ENCODE measurements around the gene SUZ12.
"Not testable (repeated sequence)": the region's sequence is repeated elsewhere in the genome, so short reads cannot be mapped to it uniquely, and the experiment has no call there.

The SUZ12 gene

GRCh38 chr17:31908386-31908785 lies 28.4 kb upstream of the SUZ12 start:
- Histone ChIP-seq H3K4me1 (ENCODE audit: control insufficient read depth, insufficient read depth, low read length) (peaks cover 9% of the 10 kb centered on the region), H3K9me3 (ENCODE audit: control insufficient read depth, insufficient read depth, low read depth, low read length) (no peaks in the 10 kb centered on the region), H3K36me3 (ENCODE audit: control insufficient read depth in 2 of 2, insufficient read depth in 1 of 2, low read length in 2 of 2) (no peaks in the 10 kb centered on the region), H3K27ac (ENCODE audit: extremely low read depth, low read depth, low read length) (no peak overlapping the region), H3K4me3 (ENCODE audit: low read depth, low read length) (no peak overlapping the region)
- CTCF ChIA-PET: interaction anchor here (1.0 kb wide), 1 partner anchor 579 kb away, joined by 4 read pairs; the partner anchor contains the start of gene CDK5R1
- TF ChIP-seq, protein P1, sequence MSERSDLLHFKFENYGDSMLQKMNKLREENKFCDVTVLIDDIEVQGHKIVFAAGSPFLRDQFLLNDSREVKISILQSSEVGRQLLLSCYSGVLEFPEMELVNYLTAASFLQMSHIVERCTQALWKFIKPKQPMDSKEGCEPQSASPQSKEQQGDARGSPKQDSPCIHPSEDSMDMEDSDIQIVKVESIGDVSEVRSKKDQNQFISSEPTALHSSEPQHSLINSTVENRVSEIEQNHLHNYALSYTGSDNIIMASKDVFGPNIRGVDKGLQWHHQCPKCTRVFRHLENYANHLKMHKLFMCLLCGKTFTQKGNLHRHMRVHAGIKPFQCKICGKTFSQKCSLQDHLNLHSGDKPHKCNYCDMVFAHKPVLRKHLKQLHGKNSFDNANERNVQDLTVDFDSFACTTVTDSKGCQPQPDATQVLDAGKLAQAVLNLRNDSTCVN (tag by site-specific recombination; optimal IDR thresholded peaks at IDR 0.05): no peak
- TF ChIP-seq ZSCAN23 (tag by site-specific recombination; IDR thresholded peaks at IDR 0.05): no peak
- TF ChIP-seq GLI4 (tag by site-specific recombination; IDR thresholded peaks at IDR 0.05): no peak
- TF ChIP-seq, protein P2, sequence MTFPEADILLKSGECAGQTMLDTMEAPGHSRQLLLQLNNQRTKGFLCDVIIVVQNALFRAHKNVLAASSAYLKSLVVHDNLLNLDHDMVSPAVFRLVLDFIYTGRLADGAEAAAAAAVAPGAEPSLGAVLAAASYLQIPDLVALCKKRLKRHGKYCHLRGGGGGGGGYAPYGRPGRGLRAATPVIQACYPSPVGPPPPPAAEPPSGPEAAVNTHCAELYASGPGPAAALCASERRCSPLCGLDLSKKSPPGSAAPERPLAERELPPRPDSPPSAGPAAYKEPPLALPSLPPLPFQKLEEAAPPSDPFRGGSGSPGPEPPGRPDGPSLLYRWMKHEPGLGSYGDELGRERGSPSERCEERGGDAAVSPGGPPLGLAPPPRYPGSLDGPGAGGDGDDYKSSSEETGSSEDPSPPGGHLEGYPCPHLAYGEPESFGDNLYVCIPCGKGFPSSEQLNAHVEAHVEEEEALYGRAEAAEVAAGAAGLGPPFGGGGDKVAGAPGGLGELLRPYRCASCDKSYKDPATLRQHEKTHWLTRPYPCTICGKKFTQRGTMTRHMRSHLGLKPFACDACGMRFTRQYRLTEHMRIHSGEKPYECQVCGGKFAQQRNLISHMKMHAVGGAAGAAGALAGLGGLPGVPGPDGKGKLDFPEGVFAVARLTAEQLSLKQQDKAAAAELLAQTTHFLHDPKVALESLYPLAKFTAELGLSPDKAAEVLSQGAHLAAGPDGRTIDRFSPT (tag by site-specific recombination; IDR thresholded peaks at IDR 0.05): no peak
- peak; percentile 90 for TF ChIP-seq EGR2 (tag by site-specific recombination; IDR thresholded peaks at IDR 0.05; ENCODE audit: low read depth)
- peak; percentile 92 for TF ChIP-seq ZFHX2 (tag by site-specific recombination; conservative IDR thresholded peaks at IDR 0.05)
- no peak for TF ChIP-seq ZNF596 (tag by site-specific recombination; IDR thresholded peaks at IDR 0.05)
- TF ChIP-seq INSM2 (tag by site-specific recombination; IDR thresholded peaks at IDR 0.05): no peak
- TF ChIP-seq OSR2 (tag by site-specific recombination; IDR thresholded peaks at IDR 0.05): no peak
- POLR2A ChIA-PET: no interaction called here

GRCh38 chr17:31912705-31913104 lies 24.1 kb upstream of the SUZ12 start:
- H3K4me1 ChIP-seq (ENCODE audit: control insufficient read depth, insufficient read depth, low read length); H3K9me3 ChIP-seq (ENCODE audit: control insufficient read depth, insufficient read depth, low read depth, low read length); H3K4me3 ChIP-seq (ENCODE audit: low read depth, low read length); H3K36me3 ChIP-seq (ENCODE audit: control insufficient read depth in 2 of 2, insufficient read depth in 1 of 2, low read length in 2 of 2); H3K27ac ChIP-seq (ENCODE audit: extremely low read depth, low read depth, low read length): not testable (repeated sequence)
- POLR2A ChIA-PET: interaction anchor here (0.6 to 1.3 kb wide), 2 partner anchors 23 to 68 kb away, joined by 4 to 5 read pairs; no protein-coding TSS in a partner anchor
- CTCF ChIA-PET: interaction anchor here (0.5 to 3.2 kb wide), 7 partner anchors 10 to 764 kb away, joined by 3 to 25 read pairs (median 3); partner anchors contain the start of gene UTP6
- TF ChIP-seq ZNF362 (tag by site-specific recombination; IDR thresholded peaks at IDR 0.05) (0 out of 2 replicates have a peak, but pooled peaks have one; percentile 21), ZNF654 (tag by site-specific recombination; IDR thresholded peaks at IDR 0.05; ENCODE audit: low read depth) (0 out of 2 replicates have a peak, but pooled peaks have one; percentile 8)

DNA sequence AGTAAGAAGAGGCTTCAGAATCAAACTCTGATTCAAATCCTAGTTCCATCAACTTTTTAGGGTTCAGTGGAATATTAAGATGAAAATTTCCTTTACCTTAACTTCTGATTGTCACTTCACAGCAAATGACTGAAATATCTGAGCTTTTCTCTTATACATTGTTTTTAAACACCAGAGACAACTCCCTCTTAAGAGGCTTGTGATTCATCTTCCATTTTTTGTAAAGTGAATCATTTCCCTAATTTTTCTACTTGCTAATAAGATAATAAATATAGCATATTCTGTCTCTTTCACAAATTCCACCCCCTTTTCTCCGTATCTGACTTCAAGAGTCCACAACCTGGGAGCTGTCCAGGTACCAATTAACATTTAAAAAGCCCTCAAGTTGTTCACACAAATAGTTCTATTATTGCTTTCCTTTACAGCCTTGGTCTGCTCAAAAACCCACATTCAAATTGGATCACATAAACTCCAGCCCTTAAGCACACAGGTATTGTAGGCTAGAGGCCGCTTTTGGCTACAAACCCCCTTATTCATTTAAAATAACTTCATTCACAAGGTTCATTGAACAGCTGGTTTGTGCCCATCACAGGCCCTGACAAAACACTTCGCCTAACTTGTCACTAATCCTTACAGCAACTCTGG lies 21.2 kb upstream of the SUZ12 start:
- H3K9me3 ChIP-seq (ENCODE audit: control insufficient read depth, insufficient read depth, low read depth, low read length): no peaks in the 10 kb centered on the region
- H3K4me1 ChIP-seq (ENCODE audit: control insufficient read depth, insufficient read depth, low read length): no peaks in the 10 kb centered on the region
- ChIA-PET CTCF (interaction anchor here (0.6 to 2.0 kb wide), 13 partner anchors 9 to 1662 kb away, joined by 3 to 11 read pairs (median 5); no protein-coding TSS in a partner anchor), POLR2A (interaction anchor here (0.8 kb wide), 1 partner anchor 37 kb away, joined by 3 read pairs; no protein-coding TSS in a partner anchor)
- no peak overlapping the region for H3K27ac ChIP-seq (ENCODE audit: extremely low read depth, low read depth, low read length)
- no peak overlapping the region for H3K4me3 ChIP-seq (ENCODE audit: low read depth, low read length)
- H3K36me3 ChIP-seq (ENCODE audit: control insufficient read depth in 2 of 2, insufficient read depth in 1 of 2, low read length in 2 of 2): no peaks in the 10 kb centered on the region
- TF ChIP-seq, protein P3, sequence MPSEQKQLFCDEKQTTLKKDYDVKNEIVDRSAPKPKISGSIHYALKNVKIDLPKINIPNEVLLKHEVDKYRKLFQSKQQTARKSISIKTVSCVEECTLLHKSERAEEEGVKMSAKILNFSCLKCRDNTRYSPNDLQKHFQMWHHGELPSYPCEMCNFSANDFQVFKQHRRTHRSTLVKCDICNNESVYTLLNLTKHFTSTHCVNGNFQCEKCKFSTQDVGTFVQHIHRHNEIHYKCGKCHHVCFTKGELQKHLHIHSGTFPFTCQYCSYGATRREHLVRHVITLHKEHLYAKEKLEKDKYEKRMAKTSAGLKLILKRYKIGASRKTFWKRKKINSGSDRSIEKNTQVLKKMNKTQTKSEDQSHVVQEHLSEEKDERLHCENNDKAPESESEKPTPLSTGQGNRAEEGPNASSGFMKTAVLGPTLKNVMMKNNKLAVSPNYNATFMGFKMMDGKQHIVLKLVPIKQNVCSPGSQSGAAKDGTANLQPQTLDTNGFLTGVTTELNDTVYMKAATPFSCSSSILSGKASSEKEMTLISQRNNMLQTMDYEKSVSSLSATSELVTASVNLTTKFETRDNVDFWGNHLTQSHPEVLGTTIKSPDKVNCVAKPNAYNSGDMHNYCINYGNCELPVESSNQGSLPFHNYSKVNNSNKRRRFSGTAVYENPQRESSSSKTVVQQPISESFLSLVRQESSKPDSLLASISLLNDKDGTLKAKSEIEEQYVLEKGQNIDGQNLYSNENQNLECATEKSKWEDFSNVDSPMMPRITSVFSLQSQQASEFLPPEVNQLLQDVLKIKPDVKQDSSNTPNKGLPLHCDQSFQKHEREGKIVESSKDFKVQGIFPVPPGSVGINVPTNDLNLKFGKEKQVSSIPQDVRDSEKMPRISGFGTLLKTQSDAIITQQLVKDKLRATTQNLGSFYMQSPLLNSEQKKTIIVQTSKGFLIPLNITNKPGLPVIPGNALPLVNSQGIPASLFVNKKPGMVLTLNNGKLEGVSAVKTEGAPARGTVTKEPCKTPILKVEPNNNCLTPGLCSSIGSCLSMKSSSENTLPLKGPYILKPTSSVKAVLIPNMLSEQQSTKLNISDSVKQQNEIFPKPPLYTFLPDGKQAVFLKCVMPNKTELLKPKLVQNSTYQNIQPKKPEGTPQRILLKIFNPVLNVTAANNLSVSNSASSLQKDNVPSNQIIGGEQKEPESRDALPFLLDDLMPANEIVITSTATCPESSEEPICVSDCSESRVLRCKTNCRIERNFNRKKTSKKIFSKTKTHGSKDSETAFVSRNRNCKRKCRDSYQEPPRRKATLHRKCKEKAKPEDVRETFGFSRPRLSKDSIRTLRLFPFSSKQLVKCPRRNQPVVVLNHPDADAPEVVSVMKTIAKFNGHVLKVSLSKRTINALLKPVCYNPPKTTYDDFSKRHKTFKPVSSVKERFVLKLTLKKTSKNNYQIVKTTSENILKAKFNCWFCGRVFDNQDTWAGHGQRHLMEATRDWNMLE (tag by site-specific recombination; conservative IDR thresholded peaks at IDR 0.05; ENCODE audit: low read depth): no peak
- no peak for TF ChIP-seq ZNF19 (tag by site-specific recombination; IDR thresholded peaks at IDR 0.05; ENCODE audit: low read depth)
- TF ChIP-seq AEBP2 (tag by site-specific recombination; IDR thresholded peaks at IDR 0.05; ENCODE audit: borderline replicate concordance): no peak
- TF ChIP-seq KLF10 (tag by site-specific recombination; IDR thresholded peaks at IDR 0.05): no peak
- TF ChIP-seq ZNF155 (tag by site-specific recombination; IDR thresholded peaks at IDR 0.05): no peak
- TF ChIP-seq ZNF16 (tag by site-specific recombination; IDR thresholded peaks at IDR 0.05; ENCODE audit: low read depth): no peak
